ENCODE data around the gene AP3B2. TPM values are rescaled to one million over a fixed set of nuclear protein-coding genes. Genes with fewer than 3 reads are reported as not detected.

The AP3B2 gene
- total RNA-seq, 1 donor: 0.43 TPM

GRCh38 chr15:82680200-82681102 lies 29.2 kb downstream of the AP3B2 start:
- no peak for DNase-seq (ENCODE audit: low read depth)
- H3K4me3 ChIP-seq (ENCODE audit: low read depth, low read length): no peak overlapping the region
- TF ChIP-seq CTCF (IDR thresholded peaks at IDR 0.05; ENCODE audit: insufficient read depth, low read depth, low read length): no peak

- no peak for DNase-seq (ENCODE audit: low read depth)
- TF ChIP-seq CTCF (IDR thresholded peaks at IDR 0.05; ENCODE audit: insufficient read depth, low read depth, low read length): no peak
Measured at GRCh38 chr15:82679626-82680199, 30.0 kb downstream of the AP3B2 start.

DNA sequence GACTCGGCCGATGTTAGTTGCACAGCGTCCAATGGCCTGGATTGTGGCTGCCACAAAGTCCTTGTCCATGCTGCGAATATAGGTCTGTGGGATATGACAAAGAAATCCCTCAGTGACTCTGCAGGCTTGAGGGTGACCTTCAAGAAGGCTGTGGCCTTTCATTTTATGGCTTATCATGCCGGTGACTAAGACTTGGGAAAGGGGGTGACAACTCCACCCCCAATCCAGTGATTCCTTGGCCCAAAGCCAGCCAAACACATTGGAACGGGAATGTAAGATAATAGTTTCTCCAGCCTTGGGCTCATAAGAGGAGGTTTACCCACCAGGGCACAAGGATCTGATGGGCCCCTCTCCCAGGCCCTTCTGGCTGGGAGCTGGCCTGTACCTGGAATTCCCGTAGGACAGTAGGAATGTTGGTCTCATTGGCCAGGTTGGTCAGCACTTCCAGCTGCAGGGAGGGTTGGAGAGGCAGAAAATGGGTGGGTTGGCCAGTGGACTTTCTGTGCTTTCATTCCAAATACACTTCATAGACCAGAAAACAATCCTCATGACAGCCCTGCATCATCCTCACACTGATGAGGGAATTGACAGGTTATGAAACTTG lies 31.9 kb downstream of the AP3B2 start:
- TF ChIP-seq CTCF (IDR thresholded peaks at IDR 0.05; ENCODE audit: insufficient read depth, low read depth, low read length): no peak
- no peak overlapping the region for H3K4me3 ChIP-seq (ENCODE audit: low read depth, low read length)
- DNase-seq (ENCODE audit: low read depth): no peak

More at GRCh38 chr15:82679626-82680199, 30.0 kb downstream of the AP3B2 start:
- H3K4me3 ChIP-seq (ENCODE audit: low read depth, low read length): no peak overlapping the region

DNA sequence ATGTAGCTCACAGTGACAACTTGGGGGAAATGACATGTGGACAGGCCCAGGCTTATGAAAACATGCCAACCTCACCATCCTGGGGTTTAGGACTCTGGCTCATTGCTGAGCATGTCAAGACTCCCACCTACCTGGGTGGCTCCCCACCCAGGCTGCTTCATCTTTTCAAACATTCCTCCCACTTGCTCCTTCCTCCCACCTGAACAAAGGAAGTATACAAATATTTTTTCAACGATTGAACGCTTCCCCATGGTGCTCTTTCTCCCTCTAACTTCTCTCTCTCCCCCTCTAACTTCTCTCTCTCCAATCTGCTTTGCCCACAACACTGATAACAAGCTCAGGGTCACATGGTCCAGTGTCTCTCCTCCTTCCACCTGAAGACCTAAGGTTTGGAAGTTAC lies 34.8 kb downstream of the AP3B2 start:
- TF ChIP-seq CTCF (IDR thresholded peaks at IDR 0.05; ENCODE audit: insufficient read depth, low read depth, low read length): no peak
- no peak for DNase-seq (ENCODE audit: low read depth)
- no peak overlapping the region for H3K4me3 ChIP-seq (ENCODE audit: low read depth, low read length)

DNA sequence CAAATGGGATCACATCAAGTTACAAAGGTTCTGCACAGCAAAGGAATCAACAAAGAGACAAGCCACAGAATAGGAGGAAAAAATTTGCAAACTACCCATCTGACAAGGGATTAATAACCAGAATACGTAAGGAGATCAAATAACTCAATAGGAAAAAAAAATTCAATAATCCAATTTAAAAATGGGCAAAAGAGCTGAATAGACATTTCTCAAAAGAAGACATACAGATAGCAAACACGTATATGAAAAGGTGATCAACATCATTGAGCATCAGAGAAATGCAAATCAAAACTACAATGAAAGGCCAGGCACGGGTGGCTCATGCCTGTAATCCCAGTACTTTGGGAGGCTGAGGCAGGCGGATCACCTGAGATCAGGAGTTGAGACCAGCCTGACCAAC lies 39.0 kb downstream of the AP3B2 start:
- H3K4me3 ChIP-seq (ENCODE audit: low read depth, low read length): no peak overlapping the region
- no peak for TF ChIP-seq CTCF (IDR thresholded peaks at IDR 0.05; ENCODE audit: insufficient read depth, low read depth, low read length)
- no peak for DNase-seq (ENCODE audit: low read depth)

DNA sequence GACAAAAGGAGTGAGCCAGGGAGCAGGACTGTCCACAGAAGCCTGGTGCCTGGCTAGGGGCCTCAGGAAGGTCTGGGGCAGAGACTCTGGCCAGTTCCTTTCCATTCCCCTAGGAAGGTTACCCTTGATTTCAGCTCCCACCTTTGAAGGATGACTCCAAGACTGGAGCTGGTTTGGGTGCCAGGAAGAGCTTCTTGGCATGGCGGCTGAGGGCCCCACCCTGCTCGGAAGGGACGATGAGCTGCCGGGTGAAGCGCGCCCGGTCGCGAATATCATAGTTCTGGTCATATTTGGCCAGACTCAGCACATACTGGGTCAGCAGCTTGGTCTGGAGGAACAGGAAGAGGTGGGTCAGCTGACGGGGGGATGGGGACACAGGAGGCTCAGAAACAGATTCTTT lies 43.1 kb downstream of the AP3B2 start:
- no peak overlapping the region for H3K4me3 ChIP-seq (ENCODE audit: low read depth, low read length)
- DNase-seq (ENCODE audit: low read depth): no peak
- TF ChIP-seq CTCF (IDR thresholded peaks at IDR 0.05; ENCODE audit: insufficient read depth, low read depth, low read length): no peak
